H1 (cell line): Measurements from ENCODE around the gene RIPOR3.

Experiments
- BCL11A ChIP-seq, 2 experiments: IDR thresholded peaks; one replicate each; pipeline ENCODE4 v1.6.1; 2011; ENCODE audit warnings: low read depth in 2 of 2, low read length in 2 of 2, mild to moderate bottlenecking in 2 of 2
- CTCF ChIP-seq, 3 experiments: IDR thresholded peaks; 1 replicate in 2 of 3; 2 replicates in 1 of 3; pipeline versions ENCODE4 v1.5.1 to v1.6.1; 2011; ENCODE audit warnings: low read length in 3 of 3, mild to moderate bottlenecking in 3 of 3, inconsistent platforms in 2 of 3, low read depth in 1 of 3, moderate library complexity in 1 of 3; ENCODE audit not compliant: insufficient read depth in 1 of 3; ENCODE audit errors: control extremely low read depth in 1 of 3
- EP300 ChIP-seq, 2 experiments: IDR thresholded peaks; 1 replicate in 1 of 2; 2 replicates in 1 of 2; pipeline ENCODE4 v1.6.1; 2011 to 2012; ENCODE audit warnings: low read depth in 2 of 2, low read length in 2 of 2, mild to moderate bottlenecking in 2 of 2, borderline replicate concordance in 1 of 2, inconsistent platforms in 1 of 2, moderate library complexity in 1 of 2
- EZH2 ChIP-seq: fragments of 200-600 bp; sonication (generic); IDR thresholded peaks from 2 replicates; pipeline ENCODE4 v1.7.1; 2012; ENCODE audit warnings: low read depth, mild to moderate bottlenecking, moderate library complexity, low read length, inconsistent platforms; ENCODE audit not compliant: severe bottlenecking
- FOSL1 ChIP-seq: IDR thresholded peaks from 2 replicates; pipeline ENCODE4 v1.6.1; 2011; ENCODE audit warnings: mild to moderate bottlenecking, low read depth, low read length, moderate library complexity; ENCODE audit not compliant: insufficient read depth
- GABPA ChIP-seq: IDR thresholded peaks from 2 replicates; pipeline ENCODE4 v1.6.1; 2011; ENCODE audit warnings: mild to moderate bottlenecking, low read length, moderate library complexity, borderline replicate concordance; ENCODE audit not compliant: insufficient read depth
- POLR2A ChIP-seq, 2 experiments: IDR thresholded peaks; 1 replicate in 1 of 2; 2 replicates in 1 of 2; pipeline ENCODE4 v1.6.1; 2011; ENCODE audit warnings: low read depth in 2 of 2, low read length in 2 of 2, mild to moderate bottlenecking in 2 of 2; ENCODE audit errors: control extremely low read depth in 1 of 2
- POLR2AphosphoS5 ChIP-seq: IDR thresholded peaks from 2 replicates; pipeline ENCODE4 v1.6.1; 2011; ENCODE audit warnings: low read depth, low read length
- RAD21 ChIP-seq, 2 experiments: IDR thresholded peaks in 1 of 2; conservative IDR thresholded peaks in 1 of 2; 2 replicates each; pipeline ENCODE4 v1.6.1; 2011; ENCODE audit warnings: low read depth in 2 of 2, low read length in 2 of 2, improper control_type of control experiment in 1 of 2, inconsistent platforms in 1 of 2, mild to moderate bottlenecking in 1 of 2, moderate library complexity in 1 of 2
- SIN3A ChIP-seq, 2 experiments: IDR thresholded peaks in 1 of 2; conservative IDR thresholded peaks in 1 of 2; 2 replicates each; pipeline ENCODE4 v1.6.1; 2011 to 2012; ENCODE audit warnings: low read length in 2 of 2, improper control_type of control experiment in 1 of 2, low read depth in 1 of 2, mild to moderate bottlenecking in 1 of 2
- SP1 ChIP-seq: IDR thresholded peaks from 2 replicates; pipeline ENCODE4 v1.6.1; 2011; ENCODE audit warnings: low read depth, low read length
- TAF1 ChIP-seq: IDR thresholded peaks from 2 replicates; pipeline ENCODE4 v1.6.1; 2011; ENCODE audit warnings: mild to moderate bottlenecking, low read depth, low read length
- YY1 ChIP-seq: IDR thresholded peaks from 2 replicates; pipeline ENCODE4 v1.6.1; 2011; ENCODE audit warnings: low read depth, mild to moderate bottlenecking, low read length

- TF ChIP-seq YY1 (no peak), EP300 (IDR thresholded peaks at IDR 0.05; ENCODE audit: borderline replicate concordance in 1 of 2, low read depth in 2 of 2, low read length in 2 of 2) (no peak), TAF1 (no peak), CTCF (IDR thresholded peaks at IDR 0.05; ENCODE audit: control extremely low read depth in 1 of 3, insufficient read depth in 1 of 3, low read depth in 1 of 3, low read length in 3 of 3) (no peak), GABPA (no peak), SP1 (no peak), RAD21 (IDR thresholded peaks at IDR 0.05 in 1 of 2, conservative IDR thresholded peaks at IDR 0.05 in 1 of 2; ENCODE audit: low read depth in 2 of 2, low read length in 2 of 2) (no peak), POLR2A (IDR thresholded peaks at IDR 0.05; ENCODE audit: control extremely low read depth in 1 of 2, low read depth in 2 of 2, low read length in 2 of 2) (no peak), POLR2AphosphoS5 (no peak), FOSL1 (no peak), EZH2 (no peak), BCL11A (IDR thresholded peaks at IDR 0.05; ENCODE audit: low read depth in 2 of 2, low read length in 2 of 2) (no peak), SIN3A (conservative IDR thresholded peaks at IDR 0.05 in 1 of 2, IDR thresholded peaks at IDR 0.05 in 1 of 2; ENCODE audit: low read depth in 1 of 2, low read length in 2 of 2) (no peak)
Measured at GRCh38 chr20:50590348-50590664, 101.0 kb downstream of the RIPOR3 start.
